HG03342 (cell line): ENCODE measurements around the gene DEFB129.
A peak's percentile ranks its signal among the peaks of the same experiment; 100 is the strongest.
"Not testable (repeated sequence)": the region's sequence is repeated elsewhere in the genome, so short reads cannot be mapped to it uniquely, and the experiment has no call there.

Experiments
- ATAC-seq: cut with Tn5 transposase; IDR thresholded peaks from one replicate; pipeline ENCODE4 v1.9.1; 2021; ENCODE audit warnings: mild to moderate bottlenecking, moderate library complexity; ENCODE audit not compliant: unreplicated experiment

The DEFB129 gene, protein sequence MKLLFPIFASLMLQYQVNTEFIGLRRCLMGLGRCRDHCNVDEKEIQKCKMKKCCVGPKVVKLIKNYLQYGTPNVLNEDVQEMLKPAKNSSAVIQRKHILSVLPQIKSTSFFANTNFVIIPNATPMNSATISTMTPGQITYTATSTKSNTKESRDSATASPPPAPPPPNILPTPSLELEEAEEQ

DNA sequence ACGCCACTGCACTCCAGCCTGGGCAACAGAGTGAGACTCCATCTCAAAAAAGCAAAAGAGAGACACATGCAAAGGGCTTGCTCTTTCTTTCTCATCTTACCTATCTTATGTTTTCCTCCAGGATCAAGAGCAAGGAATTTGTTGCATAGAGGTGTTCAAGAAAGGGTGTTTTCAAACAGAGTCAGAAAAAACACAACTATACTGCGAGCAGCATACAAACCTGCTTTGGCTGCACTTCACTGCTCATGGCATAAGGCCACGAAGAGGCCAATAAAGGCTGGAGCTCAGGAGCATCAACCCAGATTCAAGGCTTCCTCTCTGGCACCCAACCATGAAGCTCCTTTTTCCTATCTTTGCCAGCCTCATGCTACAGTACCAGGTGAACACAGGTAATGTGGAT, at the start of gene DEFB129:
TSS of gene DEFB129 (plus strand) at position 301 of the 400 bp plus-strand sequence. CDS start at position 332, 31 bp downstream.
- ATAC-seq = no peak

DNA sequence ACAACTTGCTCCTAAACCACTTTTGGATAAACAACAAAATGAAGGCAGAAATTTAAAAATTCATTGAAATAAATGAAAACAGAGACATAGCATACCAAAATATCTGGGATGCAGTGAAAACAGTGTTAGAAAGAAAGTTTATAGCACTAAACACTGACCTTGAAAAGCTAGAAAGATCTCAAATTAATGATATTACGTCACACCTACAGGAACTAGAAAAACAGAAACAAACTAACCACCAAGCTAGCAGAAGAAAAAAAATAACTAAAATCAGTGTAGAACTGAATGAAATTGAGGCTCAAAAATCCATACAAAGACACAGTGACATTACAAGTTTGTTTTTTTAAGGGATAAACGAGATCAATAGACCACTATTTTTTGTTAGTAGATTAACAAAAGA, 42.8 kb upstream of the DEFB129 start:
- ATAC-seq = no peak

DNA sequence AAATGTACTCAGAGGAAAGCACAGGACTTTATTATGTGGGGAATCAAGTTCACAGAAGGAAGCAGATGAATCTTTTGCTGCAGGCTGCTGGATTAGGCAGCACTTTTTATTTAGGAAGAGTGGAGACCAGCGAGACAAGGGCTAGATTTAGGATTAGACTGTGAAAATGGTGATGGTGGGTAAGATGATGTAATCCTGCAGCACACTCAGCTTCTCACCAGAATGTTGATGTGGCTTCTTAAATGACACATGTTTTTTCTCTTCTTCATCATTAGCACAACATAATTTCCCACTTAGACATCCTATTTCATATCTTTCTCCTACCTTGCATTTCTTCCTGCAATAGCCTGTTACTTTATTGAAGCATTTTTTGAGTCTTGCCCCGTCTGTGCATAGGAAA, 39.3 kb upstream of the DEFB129 start:
- no peak for ATAC-seq

DNA sequence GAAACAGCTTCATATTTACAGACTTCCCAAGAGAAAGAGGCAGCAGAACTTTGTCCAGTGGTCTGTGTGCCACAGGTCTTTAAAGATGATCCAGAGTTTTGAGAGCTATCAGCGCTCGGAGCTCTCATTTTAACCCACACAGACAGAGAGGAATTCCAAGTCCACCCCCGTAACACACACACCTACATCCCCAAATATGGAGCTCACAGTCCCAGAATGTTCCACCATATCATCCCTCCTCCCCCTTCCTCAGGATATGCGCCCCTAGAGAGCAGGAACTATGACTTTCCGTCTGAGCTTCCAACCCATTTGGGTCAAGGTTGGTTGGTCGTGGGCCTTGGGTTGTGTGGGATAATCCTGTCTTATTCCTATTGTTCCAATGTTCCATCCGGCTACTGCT, 37.4 kb upstream of the DEFB129 start, which contains the start of gene DEFB128:
TSS of gene DEFB128 (minus strand) at position 101 of the 400 bp plus-strand sequence. CDS start at position 13, 88 bp downstream.
- ATAC-seq = no peak

DNA sequence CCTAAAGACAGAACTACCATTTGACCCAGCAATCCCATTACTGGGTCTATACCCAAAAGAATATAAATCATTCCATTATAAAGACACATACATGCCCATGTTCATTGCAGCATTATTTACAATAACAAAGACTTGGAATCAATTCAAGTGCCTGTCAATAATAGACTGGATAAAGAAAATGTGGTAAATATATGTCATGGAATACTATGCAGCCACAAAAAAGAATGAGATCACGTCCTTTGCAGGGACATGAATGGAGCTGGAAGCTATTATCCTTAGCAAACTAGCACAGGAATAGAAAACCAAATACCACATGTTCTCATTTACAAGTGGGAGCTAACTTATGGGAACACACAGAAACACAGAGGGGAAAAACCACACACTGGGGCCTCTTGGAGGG, 28.8 kb upstream of the DEFB129 start:
- no peak for ATAC-seq

DNA sequence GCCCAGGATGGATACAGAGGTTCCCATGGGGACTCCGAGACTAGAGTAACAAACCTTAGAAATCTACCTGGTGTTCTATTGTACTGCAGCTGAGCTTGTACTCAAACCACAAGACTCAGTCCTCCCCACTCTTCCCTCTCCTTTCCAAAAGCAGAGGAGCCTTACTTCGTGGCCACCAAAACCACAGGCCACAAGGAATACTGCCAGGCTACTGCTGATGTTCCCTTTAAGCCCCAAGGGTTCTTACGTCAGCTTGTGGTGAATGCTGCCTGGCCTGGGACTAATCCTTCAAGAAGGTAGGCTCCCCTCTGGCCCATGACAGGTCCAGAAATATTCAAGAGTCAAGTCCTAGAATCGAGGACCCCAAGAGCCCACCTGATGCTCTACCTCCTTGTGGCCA, 27.1 kb upstream of the DEFB129 start:
- ATAC-seq = no peak

DNA sequence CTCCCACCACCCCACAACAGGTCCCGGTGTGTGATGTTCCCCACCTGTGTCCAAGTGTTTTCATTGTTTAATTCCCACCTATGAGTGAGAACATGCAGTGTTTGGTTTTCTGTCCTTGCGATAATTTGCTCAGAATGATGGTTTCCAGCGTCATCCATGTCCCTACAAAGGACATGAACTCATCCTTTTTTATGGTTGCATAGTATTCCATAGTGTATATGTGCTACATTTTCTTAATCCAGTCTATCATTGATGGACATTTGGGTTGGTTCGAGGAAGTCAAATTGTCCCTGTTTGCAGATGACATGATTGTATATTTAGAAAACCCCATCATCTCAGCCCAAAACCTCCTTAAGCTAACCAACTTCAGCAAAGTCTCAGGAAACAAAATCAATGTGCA, 23.4 kb upstream of the DEFB129 start:
- not testable (repeated sequence) for ATAC-seq

DNA sequence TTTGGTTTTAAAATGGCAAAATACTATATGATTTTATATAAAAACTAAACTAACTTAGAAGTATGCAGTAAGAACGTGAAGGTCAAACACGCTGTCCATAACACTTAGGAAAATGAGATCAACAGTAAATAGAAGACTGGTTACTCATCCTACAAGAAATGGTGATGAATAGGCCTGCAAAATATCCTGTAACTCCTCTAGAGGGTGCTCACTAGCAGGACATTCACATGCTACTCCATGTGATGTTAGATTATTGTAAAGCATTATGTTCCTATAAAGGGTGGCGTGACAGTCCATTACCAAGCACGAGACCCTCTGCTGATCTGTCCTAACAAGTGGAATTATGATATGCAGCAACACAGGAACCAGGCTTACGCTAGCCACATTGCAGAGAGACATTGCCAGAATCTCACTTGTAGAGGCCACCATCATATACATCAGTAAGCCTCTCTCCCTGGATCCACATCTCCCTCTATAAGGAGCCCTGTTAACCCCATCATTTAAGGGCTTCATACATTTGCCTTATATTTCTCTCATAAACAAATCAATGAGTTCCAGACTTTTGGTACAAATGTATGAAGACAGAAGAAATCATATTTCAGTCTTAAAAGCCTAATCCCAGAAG, 18.0 kb upstream of the DEFB129 start:
- ATAC-seq = no peak

DNA sequence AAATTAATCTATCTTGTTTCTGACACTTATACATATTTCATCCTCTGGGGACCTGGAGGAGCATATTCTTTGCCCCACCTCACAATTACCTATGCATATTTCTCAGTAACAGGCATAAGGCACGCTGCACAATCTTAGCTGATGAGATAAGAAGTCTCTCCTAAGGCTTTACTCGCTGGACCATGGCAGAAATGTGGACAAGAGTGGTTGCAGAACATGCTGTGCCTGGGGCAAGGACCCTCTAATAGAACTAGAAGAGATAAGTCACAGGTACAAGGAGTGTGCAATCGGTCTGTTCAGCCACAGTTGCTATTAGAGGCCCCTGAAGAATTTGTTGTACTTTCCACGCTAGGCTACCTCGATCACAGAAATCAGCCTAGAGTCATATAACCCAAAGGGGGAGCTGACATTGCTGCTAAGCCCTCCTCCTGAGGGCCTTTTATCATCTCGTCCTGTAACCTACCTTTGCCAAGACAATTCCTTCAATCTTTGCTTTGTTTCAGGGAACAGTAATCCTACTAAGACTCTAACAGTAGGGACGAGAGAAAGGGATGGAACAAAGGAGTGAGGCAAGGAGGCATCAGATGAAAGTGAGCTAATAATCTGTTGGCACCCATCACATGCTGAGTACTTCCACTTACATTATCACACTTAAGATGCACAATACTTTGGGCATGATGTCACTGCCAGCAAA, 16.1 kb upstream of the DEFB129 start:
- ATAC-seq = no peak

DNA sequence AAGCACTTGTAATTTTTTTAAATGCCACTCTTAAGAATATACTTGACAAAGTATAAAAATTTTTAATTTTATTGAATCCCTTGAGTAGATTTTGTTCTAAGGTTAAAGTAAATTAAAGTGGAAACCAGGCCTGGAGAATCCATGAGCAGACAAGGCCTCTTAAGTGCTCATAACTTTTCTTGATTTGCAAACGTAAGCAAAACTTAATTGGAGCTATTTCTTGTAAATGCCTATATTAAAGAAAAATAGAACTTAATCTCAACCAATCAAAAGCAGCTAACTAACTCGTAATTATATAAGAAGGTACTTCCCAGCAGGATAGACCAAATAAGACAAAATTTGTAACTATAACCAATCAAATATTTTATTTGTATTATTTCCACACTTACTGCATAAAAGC, 12.7 kb upstream of the DEFB129 start:
- no peak for ATAC-seq

DNA sequence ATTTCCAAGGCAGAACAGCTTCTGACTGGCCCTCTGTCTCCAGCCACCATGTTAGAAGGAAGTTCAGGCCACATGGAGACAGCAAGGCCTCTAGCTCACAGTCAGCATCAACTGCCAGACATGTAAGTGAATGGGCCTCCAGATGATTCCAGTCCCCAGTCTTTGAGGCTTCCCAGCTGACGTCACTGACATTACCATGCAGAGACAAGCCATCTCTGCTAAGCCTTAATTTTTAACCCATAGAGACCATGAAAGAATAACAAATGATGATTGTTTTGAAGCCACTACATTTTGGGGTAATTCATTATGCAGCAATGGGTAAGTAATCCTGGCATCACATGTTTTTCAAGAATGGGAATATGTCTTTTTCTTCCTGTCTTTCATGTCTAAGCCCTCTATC, 11.3 kb upstream of the DEFB129 start:
- ATAC-seq = no peak

DNA sequence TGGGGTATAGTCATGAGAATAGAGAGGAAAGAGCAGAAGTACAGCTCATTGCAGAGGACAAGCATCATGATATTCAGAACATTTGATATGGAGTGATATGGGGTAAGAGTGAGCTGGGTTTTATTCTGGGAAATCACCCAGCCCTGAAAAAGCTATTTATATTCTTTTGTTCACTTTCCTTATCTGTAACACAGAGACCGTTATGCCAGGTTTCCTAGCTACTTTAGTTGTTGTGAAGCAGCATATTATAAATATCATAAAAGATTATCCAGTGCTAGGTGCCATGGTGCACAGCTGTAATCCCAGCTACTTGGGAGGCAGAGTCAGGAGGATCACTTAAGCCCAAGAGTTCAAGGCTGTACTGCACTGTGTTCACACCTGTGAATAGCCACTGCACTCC, 9.8 kb upstream of the DEFB129 start:
- no peak for ATAC-seq

DNA sequence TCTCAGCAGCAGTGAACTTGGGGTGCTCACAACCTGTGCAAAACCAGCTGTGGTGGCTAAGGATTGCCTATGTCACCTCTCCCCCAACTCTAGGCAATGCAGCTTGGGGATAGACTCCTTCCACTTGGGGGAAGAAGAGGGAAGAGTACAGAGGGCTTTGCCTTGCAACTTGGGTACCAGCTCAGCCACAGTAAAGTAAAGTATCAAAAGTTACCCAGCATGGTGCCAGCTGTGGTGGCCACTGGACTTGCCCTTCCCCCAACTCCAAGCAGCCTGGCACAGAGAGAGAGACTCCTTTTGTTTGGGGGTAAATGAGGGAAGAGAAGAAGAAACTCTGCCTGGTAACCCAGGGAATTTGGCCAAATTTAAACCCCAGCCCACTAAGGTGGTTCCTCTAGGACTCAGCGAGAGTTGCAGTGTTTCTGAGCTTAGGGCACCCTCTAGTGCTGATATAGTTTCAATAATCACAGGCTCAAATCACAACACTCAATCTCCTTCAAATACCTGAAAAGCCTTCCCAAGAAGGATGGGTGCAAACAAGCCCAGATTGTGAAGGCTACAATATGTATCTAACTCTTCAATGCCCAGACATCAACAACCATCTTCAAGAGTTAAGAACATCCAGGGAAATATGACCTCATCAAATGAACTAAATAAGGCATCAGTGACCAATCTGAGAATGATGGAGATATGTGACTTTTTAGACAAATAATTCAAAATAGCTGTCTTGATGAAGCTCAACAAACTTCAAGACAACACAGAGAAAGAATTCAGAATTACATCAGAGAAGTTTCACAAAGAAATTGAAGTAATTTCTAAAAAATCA, 7.6 kb upstream of the DEFB129 start:
- ATAC-seq = no peak

DNA sequence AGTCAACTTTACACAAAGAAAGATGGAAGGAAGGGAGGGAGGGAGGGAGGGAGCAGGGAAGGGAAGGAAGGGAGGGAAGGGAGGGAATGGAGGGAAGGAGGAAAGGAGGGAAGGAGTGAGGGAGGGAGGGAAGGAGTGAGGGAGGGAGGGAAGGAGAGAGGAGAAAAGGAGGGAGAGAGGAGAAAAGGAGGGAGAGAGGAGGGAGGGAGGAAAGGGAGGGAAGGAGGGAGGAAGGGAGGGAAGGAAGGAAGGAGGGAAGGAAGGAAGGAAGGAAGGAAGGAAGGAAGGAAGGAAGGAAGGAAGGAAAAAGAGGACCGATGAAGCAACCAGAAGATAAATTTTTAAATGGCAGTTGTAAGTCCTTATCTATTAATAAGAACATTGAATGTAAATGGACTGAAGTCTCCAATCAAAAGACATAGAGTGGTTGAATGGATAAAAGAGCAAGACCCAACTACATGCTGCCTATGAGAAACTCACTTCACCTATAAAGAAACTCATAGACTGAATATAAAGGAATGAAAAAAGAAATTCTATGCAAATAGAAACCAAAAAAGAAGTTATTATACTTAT, 5.7 kb upstream of the DEFB129 start:
- ATAC-seq = no peak

DNA sequence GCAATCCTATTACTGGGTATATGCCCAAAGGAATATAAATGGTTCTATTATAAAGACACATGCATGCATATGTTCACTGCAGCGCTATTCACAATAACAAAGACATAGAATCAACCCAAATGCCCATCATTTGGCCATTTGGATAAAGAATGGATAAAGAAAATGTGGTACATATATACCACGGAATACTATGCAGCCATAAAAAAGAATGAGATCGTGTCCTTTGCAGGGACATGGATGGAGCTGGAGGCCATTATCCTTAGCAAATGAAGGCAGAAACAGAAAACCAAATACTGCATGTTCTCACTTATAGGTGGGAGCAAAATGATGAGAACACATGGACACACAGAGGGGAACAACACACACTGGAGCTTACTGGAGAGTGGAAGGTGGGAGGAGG, 1.2 kb upstream of the DEFB129 start:
- not testable (repeated sequence) for ATAC-seq

DNA sequence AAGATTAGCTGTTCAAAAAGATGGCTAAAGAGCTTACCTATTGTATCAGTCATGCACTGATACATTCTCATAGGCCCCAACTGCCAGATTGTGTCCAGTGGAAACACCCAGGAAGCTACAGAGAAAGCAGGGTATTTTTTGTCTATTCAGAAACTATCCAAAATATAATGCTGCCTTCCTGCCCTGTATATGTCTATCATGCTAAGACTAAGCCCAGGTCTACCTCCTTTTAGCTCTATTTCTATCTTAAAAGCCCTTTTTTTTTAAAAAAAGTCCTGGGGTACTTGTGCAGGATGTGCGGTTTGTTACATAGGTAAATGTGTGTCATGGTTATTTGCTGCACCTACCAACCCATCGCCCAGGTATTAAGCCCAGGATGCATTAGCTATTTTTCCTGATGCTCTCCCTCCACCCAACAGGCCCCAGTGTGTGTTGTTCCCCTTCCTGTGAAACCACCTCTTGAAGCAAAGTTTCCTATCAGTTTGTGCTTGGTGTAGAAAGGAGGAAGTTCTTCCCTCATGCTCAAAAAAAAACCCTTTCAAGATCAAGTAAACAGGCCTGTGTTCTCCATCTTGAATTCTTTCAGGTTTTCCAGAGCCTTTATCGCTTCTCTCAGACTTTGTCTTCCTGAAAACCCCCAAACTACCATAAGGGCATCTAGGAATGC, 514 bp downstream of the DEFB129 start:
- no peak for ATAC-seq

DNA sequence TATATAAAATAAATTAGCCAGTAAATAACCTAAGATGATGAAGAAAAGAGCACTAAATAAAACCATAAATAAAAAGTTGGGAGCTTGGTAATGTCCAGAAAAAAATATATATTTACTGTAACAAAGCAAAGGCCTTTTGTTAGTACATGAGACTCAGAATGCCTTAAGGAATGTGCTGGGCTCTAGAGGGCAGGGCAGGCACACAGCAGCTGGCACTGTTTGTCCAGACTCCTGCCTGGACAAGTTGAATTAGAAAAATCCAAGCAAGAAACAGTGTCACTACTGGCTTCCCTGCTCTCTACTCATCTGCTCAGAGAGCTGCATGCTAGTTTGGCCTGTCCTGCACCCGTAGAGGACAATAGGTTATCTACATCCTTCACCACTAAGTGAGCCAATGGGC, 8.8 kb downstream of the DEFB129 start:
- no peak for ATAC-seq

DNA sequence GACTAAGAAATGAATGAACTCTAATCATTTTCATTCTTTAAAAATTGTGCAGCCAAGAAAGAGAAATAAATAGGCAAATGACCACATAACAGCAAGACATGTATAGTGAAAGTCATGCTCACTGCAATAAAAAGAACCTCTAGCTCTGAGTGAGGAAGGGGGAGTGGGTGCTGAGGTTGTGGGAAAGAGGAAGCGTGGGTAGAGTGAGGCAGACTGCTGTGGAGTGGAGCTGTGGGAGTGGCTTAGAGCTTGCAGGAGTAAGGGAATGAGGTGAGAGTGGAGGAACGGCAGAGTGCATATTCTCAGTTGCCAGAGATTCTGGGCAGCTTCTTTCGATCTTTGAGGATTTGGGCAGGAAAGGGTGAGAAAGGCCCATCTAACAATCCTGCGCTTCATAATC, 10.4 kb downstream of the DEFB129 start:
- peak; percentile 35 for ATAC-seq

DNA sequence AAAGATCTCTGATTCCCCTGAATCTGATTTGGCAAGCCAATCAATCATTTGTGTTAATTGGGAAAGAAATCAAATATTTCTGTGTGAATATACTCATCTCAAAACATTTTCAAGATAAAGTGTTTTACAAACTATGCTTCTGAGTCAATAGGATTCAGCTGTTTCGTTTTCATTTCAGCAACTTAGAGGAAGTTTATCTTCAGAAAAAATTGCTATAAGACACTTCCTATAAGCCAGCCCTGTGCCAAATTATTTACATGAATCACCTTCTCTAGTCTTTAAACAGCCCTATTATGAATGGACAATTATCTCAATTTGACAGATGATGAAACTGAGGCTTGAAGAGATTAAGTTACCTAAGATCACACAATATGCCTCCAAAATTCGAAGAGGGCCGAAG, 10.9 kb downstream of the DEFB129 start:
- ATAC-seq = peak; percentile 69

DNA sequence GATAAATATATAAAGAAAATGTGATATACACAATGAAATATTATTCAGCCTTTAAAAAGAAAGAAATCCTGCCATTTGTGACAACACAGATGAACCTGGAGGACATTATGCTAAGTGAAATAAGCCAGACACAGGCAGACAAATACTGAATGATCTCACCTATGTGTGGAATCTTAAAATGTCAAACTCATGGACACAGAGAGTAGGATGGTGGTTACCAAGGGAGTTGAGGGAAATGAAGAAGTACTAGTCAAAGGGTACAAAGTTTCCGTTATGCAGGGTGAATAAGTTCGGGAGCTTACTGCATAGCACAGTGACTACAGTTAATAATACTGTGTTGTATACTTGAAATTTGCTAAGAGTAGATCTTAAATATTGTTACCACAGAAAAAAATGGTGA, 15.8 kb downstream of the DEFB129 start:
- ATAC-seq = no peak

DNA sequence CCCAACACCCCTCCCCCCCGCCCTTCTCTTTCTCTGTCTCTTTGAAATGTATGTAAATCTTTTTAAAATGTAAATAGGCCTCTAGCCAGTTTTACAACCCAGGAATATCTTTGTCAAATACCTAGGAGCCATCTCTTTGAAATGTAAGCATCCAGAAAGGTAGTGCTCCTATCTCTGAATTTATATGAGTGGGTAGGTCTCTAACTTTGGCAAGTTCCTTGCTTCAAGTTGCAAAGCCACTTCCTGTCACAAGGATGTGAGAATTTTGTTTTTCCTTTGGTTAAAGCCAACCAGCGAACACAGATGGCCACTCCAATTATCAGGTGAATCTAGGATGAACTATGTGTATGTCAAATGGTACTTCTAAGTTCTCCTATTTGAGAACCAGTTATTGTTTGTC, 24.3 kb downstream of the DEFB129 start:
- ATAC-seq = no peak
